LNCaP clone FGC (cell line): ENCODE measurements around the gene SOX18.

ENCODE experiments used
- DNase-seq: peaks from one replicate; pipeline ENCODE4 v3.0.0-alpha.2; 2011; ENCODE audit warnings: low read depth
- H3K4me3 ChIP-seq: 2 replicates; pipeline ENCODE4 v1.5.1; 2011; ENCODE audit warnings: mild to moderate bottlenecking, low read depth, low read length, control low read depth
- TF ChIP-seq, protein P1 (sequence below): IDR thresholded peaks from 2 replicates; pipeline ENCODE4 v1.5.1; 2012; ENCODE audit warnings: mild to moderate bottlenecking; ENCODE audit not compliant: control insufficient read depth, insufficient read depth; ENCODE audit errors: extremely low read depth

SOX18 gene

GRCh38 chr20:64080013-64080812 lies 30.8 kb upstream of the SOX18 start, which contains the start of gene OPRL1:
Gene OPRL1, plus strand, starts transcription at chr20:64080082. Its CDS starts 12,639 bp downstream, at chr20:64092721.
- TF ChIP-seq, protein P1, sequence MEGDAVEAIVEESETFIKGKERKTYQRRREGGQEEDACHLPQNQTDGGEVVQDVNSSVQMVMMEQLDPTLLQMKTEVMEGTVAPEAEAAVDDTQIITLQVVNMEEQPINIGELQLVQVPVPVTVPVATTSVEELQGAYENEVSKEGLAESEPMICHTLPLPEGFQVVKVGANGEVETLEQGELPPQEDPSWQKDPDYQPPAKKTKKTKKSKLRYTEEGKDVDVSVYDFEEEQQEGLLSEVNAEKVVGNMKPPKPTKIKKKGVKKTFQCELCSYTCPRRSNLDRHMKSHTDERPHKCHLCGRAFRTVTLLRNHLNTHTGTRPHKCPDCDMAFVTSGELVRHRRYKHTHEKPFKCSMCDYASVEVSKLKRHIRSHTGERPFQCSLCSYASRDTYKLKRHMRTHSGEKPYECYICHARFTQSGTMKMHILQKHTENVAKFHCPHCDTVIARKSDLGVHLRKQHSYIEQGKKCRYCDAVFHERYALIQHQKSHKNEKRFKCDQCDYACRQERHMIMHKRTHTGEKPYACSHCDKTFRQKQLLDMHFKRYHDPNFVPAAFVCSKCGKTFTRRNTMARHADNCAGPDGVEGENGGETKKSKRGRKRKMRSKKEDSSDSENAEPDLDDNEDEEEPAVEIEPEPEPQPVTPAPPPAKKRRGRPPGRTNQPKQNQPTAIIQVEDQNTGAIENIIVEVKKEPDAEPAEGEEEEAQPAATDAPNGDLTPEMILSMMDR = no peak
- H3K4me3 ChIP-seq = peak within 1 kb of the TSS; percentile 67
- DNase-seq = no peak

- no peak for DNase-seq
- TF ChIP-seq, protein P1 = no peak
Observed at GRCh38 chr20:64079273-64080012, 30.0 kb upstream of the SOX18 start, which contains the start of gene RGS19. Gene RGS19, minus strand, starts transcription at chr20:64079518. Its CDS starts 2,632 bp downstream, at chr20:64076886.

DNA sequence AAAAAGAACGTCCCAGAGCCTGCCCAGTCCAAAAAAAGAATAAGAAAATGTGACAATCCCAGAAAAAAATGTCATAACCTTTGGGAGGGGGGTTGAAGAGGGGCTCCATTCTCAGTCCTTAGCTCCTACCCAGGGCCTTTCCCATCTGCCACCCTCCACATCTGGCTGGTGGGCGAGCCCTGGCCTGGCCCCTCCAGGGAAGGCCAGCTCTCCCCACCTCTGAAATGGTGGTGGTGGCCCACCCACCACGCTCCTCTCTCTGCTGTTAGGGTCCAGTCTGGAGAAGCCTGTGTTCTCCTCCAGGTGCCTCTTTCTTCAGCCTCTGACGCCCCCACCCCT lies 29.5 kb upstream of the SOX18 start:
- peak overlapping the region; percentile 67 for H3K4me3 ChIP-seq
- TF ChIP-seq, protein P1 = no peak
- no peak for DNase-seq

More at GRCh38 chr20:64079273-64080012, 30.0 kb upstream of the SOX18 start, which contains the start of gene RGS19:
- H3K4me3 ChIP-seq = peak within 1 kb of the TSS; percentile 67

DNA sequence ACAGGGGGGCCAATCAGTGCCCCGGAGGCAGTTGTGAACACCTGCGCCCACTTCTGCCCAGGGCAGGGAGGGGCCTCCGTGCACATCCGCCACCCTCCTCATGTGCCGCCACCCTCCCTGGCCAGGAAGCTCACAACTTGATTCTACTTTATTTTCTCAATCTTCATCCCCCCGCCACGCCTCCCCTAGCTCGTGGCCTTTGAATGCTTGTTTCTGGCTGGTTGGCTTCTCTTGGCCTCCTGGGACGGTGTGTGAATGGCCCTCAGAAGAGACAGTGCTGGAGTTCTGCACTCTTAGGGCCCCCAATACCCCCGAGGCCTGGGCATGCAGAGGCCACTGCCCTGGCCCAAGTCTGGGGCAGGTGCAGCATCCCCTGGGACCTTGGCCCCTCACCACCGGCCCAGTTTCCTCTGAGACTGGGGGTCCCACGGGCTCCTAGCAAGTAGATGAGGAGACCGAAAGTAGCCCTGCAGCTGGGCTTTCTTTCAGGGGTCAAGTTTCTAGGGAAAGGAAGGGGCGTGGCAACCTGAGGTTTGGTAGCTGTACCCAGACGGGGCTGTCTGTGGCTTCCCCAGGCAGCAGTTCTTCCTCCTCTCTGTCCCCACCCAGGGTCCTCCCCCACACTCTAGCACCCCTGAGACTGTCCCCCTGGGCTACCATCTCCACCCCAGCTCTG lies 28.6 kb upstream of the SOX18 start:
- DNase-seq = no peak
- H3K4me3 ChIP-seq = no peak overlapping the region
- TF ChIP-seq, protein P1 = no peak

GRCh38 chr20:64077541-64077875 lies 28.1 kb upstream of the SOX18 start:
- no peak overlapping the region for H3K4me3 ChIP-seq
- TF ChIP-seq, protein P1 = no peak

GRCh38 chr20:64077094-64077493 lies 27.7 kb upstream of the SOX18 start:
- H3K4me3 ChIP-seq = no peak overlapping the region
- DNase-seq = no peak
- TF ChIP-seq, protein P1 = no peak

More at GRCh38 chr20:64077541-64077875, 28.1 kb upstream of the SOX18 start:
- DNase-seq = no peak
